Panc1 (cell line): ENCODE data around the gene PRC1.

Experiments used
- CTCF ChIP-seq: fragments of 450-650 bp; IDR thresholded peaks from 2 replicates; pipeline ENCODE4 v1.5.1; 2017; ENCODE audit warnings: mild to moderate bottlenecking
- POLR2AphosphoS5 ChIP-seq: IDR thresholded peaks from 2 replicates; pipeline ENCODE4 v1.6.1; 2012; ENCODE audit warnings: mild to moderate bottlenecking, low read depth, low read length, moderate library complexity
- REST ChIP-seq, 2 experiments: IDR thresholded peaks; 2 replicates each; pipeline ENCODE4 v1.6.1; 2011 to 2012; ENCODE audit warnings: low read depth in 2 of 2, control low read depth in 1 of 2, low read length in 1 of 2, mild to moderate bottlenecking in 1 of 2, moderate library complexity in 1 of 2; ENCODE audit not compliant: insufficient read depth in 1 of 2
- SIN3A ChIP-seq: IDR thresholded peaks from 2 replicates; pipeline ENCODE4 v1.6.1; 2012; ENCODE audit warnings: low read depth, mild to moderate bottlenecking, low read length, moderate library complexity, borderline replicate concordance; ENCODE audit not compliant: insufficient read depth
- TCF7L2 ChIP-seq: IDR thresholded peaks from 2 replicates; pipeline ENCODE4 v1.6.1; 2011; ENCODE audit warnings: mild to moderate bottlenecking, low read depth, low read length, inconsistent platforms

- no peak for TF ChIP-seq CTCF
- no peak for TF ChIP-seq SIN3A
- no peak for TF ChIP-seq POLR2AphosphoS5
- no peak for TF ChIP-seq TCF7L2
- TF ChIP-seq REST (IDR thresholded peaks at IDR 0.05; ENCODE audit: insufficient read depth in 1 of 2, low read depth in 2 of 2, low read length in 1 of 2) = no peak
Measured at GRCh38 chr15:91022832-91023129, 28.4 kb upstream of the PRC1 start.
